ENCODE results near the gene F2R. TPM values are rescaled to one million over a fixed set of nuclear protein-coding genes. Genes with fewer than 3 reads are reported as not detected.
A peak's percentile ranks its signal among the peaks of the same experiment; 100 is the strongest.
"Not testable (repeated sequence)": the region's sequence is repeated elsewhere in the genome, so short reads cannot be mapped to it uniquely, and the experiment has no call there.

The F2R gene
- total RNA-seq, 3 donors from 2014 or later (not counting 1 experiment from before 2014, with no cell fraction given): 43.2 to 53.9 (median 50.1) TPM

- H3K9me3 Mint-ChIP-seq: no peaks in the 10 kb centered on the region
- no peak for ATAC-seq
- 60% methylated on average over 5 of the region's 5 CpGs for WGBS (ENCODE audit: insufficient coverage)
- peaks cover 67% of the 10 kb centered on the region for H3K4me1 ChIP-seq (ENCODE audit: control insufficient read depth, insufficient read depth, low read length)
- peaks cover 65 to 70% of the 10 kb centered on the region in 2 donors for H3K4me1 Mint-ChIP-seq
- H3K27me3 ChIP-seq (ENCODE audit: control insufficient read depth, insufficient read depth, low read length): no peaks in the 10 kb centered on the region
- peak overlapping the region; percentile 95 to 97 for H3K27ac Mint-ChIP-seq
- H3K27me3 Mint-ChIP-seq (ENCODE audit: low read depth in 2 of 2): no peaks in the 10 kb centered on the region
- no peaks in the 10 kb centered on the region for H3K9me3 ChIP-seq (ENCODE audit: control insufficient read depth, insufficient read depth, low read length)
- H3K27ac ChIP-seq (ENCODE audit: low read length): peak overlapping the region; percentile 75
- no peak for TF ChIP-seq CTCF (IDR thresholded peaks at IDR 0.05)
- intact Hi-C loops (cut with micrococcal nuclease): loop anchor here (1.0 to 10.0 kb wide), 4 partner anchors 22 to 1403 kb away; partner anchors contain the start of genes F2R, HMGCR and IQGAP2
- no peak overlapping the region for H3K4me3 ChIP-seq (ENCODE audit: low read length)
- H3K4me3 Mint-ChIP-seq: peak overlapping the region; percentile 77
- DNase-seq: no peak
- H3K36me3 ChIP-seq (ENCODE audit: control insufficient read depth, insufficient read depth, low read length): peaks cover 4% of the 10 kb centered on the region
- H3K36me3 Mint-ChIP-seq: peaks cover 6% of the 10 kb centered on the region
Observed at GRCh38 chr5:76737846-76738245, 21.9 kb downstream of the F2R start.

- not testable (repeated sequence) for H3K4me3 ChIP-seq (ENCODE audit: low read length); H3K9me3 ChIP-seq (ENCODE audit: control insufficient read depth, insufficient read depth, low read length); H3K27me3 ChIP-seq (ENCODE audit: control insufficient read depth, insufficient read depth, low read length); H3K36me3 Mint-ChIP-seq; H3K36me3 ChIP-seq (ENCODE audit: control insufficient read depth, insufficient read depth, low read length); H3K27me3 Mint-ChIP-seq (ENCODE audit: low read depth in 2 of 2); H3K9me3 Mint-ChIP-seq
- Mint-ChIP-seq H3K4me1 (peaks cover 51 to 53% of the 10 kb centered on the region in 2 donors), H3K4me3 (peak overlapping the region; percentile 40), H3K27ac (peak overlapping the region; percentile 95 to 97)
- intact Hi-C loops (cut with micrococcal nuclease): loop anchor here (1.0 kb wide), 1 partner anchor 22 kb away; no protein-coding TSS in a partner anchor
- Histone ChIP-seq H3K27ac (ENCODE audit: low read length) (peak overlapping the region; percentile 52), H3K4me1 (ENCODE audit: control insufficient read depth, insufficient read depth, low read length) (peaks cover 50% of the 10 kb centered on the region)
- 100% methylated on average over 3 of the region's 4 CpGs for WGBS (ENCODE audit: insufficient coverage)
- DNase-seq: peak in 1 of 2 donors; percentile 24
- peak; percentile 13 to 35 (median 21) for ATAC-seq
Observed at GRCh38 chr5:76741506-76741905, 25.6 kb downstream of the F2R start.

DNA sequence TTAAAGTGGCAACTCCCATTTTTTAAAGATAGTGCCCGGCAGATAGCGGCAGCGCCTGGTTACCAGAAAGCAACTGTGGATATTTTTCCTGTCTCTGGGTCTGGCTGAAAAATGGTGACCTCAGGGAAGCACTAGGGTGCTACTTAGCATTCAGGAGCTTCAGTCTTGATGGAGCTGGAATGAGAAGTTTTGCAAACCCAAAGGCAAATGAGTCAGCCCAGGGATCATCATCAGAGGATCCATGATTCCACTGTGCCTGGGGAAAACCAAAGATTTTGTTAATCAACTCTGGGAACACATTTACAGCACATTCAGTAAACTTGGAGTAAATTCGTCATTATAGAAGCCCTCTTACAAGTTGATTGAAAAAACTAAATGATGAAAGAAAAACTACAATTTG is 26.7 kb downstream of the F2R start:
- intact Hi-C loops (cut with micrococcal nuclease): no loop called here
- no peak for ATAC-seq
- Mint-ChIP-seq H3K36me3 (no peaks in the 10 kb centered on the region), H3K27me3 (ENCODE audit: low read depth in 2 of 2) (no peaks in the 10 kb centered on the region), H3K9me3 (no peaks in the 10 kb centered on the region), H3K27ac (peak overlapping the region; percentile 95 to 97), H3K4me3 (no peak overlapping the region), H3K4me1 (peaks cover 42 to 43% of the 10 kb centered on the region in 2 donors)
- Histone ChIP-seq H3K27me3 (ENCODE audit: control insufficient read depth, insufficient read depth, low read length) (no peaks in the 10 kb centered on the region), H3K36me3 (ENCODE audit: control insufficient read depth, insufficient read depth, low read length) (no peaks in the 10 kb centered on the region), H3K27ac (ENCODE audit: low read length) (no peak overlapping the region), H3K9me3 (ENCODE audit: control insufficient read depth, insufficient read depth, low read length) (no peaks in the 10 kb centered on the region), H3K4me1 (ENCODE audit: control insufficient read depth, insufficient read depth, low read length) (peaks cover 40% of the 10 kb centered on the region), H3K4me3 (ENCODE audit: low read length) (no peak overlapping the region)
- WGBS (ENCODE audit: insufficient coverage): 97% methylated on average over 4 of the region's 4 CpGs
- DNase-seq: no peak
- no peak for TF ChIP-seq CTCF (IDR thresholded peaks at IDR 0.05)

DNA sequence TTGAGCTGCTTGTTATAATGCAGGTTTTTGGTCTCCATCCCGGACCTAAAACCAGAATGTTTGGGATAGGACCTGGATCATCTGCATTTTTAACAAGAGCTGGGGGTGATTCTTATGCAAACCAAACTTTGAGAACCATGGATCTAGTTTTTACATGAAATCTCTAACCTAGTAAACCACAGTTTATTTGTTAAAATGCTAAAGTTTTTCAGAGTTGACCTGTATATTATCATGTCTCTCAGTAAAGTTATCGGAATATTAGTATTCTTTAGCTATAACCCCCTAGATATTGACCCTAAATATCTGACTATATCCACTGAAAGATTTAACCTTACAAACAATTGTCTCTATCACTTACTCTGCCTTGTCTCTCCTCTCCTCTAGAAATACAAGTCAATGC is 28.7 kb downstream of the F2R start:
- no peaks in the 10 kb centered on the region for H3K36me3 Mint-ChIP-seq
- no peak overlapping the region for H3K4me3 Mint-ChIP-seq
- 92% methylated on average over 2 of the region's 2 CpGs for WGBS (ENCODE audit: insufficient coverage)
- intact Hi-C loops (cut with micrococcal nuclease): no loop called here
- no peaks in the 10 kb centered on the region for H3K9me3 Mint-ChIP-seq
- no peak overlapping the region for H3K27ac ChIP-seq (ENCODE audit: low read length)
- H3K4me3 ChIP-seq (ENCODE audit: low read length): no peak overlapping the region
- H3K27me3 ChIP-seq (ENCODE audit: control insufficient read depth, insufficient read depth, low read length): no peaks in the 10 kb centered on the region
- H3K4me1 ChIP-seq (ENCODE audit: control insufficient read depth, insufficient read depth, low read length): peaks cover 21% of the 10 kb centered on the region
- no peaks in the 10 kb centered on the region for H3K36me3 ChIP-seq (ENCODE audit: control insufficient read depth, insufficient read depth, low read length)
- ATAC-seq: no peak
- no peak for DNase-seq
- no peak for TF ChIP-seq CTCF (IDR thresholded peaks at IDR 0.05)
- H3K4me1 Mint-ChIP-seq: peaks cover 23 to 29% of the 10 kb centered on the region in 2 donors
- no peaks in the 10 kb centered on the region for H3K27me3 Mint-ChIP-seq (ENCODE audit: low read depth in 2 of 2)
- no peak overlapping the region for H3K27ac Mint-ChIP-seq
- H3K9me3 ChIP-seq (ENCODE audit: control insufficient read depth, insufficient read depth, low read length): no peaks in the 10 kb centered on the region
